A549 treated with RU486 at 1 μM for 4 hours (cell line): ENCODE data around the gene SLC27A4. TPM values are rescaled to one million over a fixed set of nuclear protein-coding genes. Genes with fewer than 3 reads are reported as not detected.

Source experiments
- total RNA-seq: library from RNA; stranded (reverse); fragments of 200-300 nt; extraction: Qiagen RNA extraction; gene quantifications from 5 replicates; pipeline ENCODE4 v1.2.3, GENCODE V29; 2022; ENCODE audit warnings: low read depth

The SLC27A4 gene
- 32.1 to 49.1 TPM (median 43.3 TPM) in 5 replicates for total RNA-seq

DNA sequence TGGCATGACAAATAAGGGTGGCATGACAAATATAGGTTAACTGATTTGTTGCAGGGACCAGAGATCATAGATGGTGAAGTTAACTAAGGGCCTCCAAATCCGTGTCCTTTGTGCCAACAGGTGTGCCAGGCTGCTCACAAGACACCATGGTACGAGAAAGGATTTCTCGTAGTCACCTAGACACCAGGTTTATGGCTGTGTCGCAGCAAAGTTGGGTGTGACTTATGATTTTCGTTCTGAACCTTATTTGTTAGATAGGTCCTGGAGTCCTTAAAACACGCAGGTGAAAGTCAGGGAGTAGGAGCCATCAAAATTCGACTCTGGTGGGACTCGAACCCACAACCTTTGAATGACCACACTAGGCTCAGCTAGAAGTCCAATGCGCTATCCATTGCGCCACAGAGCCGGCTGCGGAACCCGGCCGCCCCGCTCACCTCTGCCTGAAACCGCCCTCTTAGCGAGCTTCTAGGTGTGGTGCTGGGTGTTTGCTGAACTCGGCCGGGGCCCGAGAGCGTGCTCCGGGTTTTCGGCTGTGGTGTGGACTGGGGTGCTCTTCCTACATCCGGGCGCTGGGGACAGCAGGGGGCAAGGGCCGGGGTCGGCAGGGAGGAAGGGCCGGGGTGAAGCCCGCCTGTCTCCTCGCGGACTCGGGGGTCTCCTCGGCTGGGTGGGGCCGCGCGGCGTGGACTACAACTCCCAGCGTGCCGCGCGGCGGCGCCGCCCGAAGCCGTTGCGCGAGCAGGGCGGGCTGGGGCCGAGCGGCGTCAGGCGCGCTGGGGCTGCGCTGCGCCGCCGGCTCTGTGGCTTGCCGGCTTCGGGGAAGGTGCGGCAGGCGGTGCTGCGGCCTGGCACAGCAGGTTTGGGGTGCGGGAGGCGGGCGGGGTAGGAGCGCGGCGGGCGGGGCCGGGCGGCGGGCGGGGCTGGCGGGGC, at the start of gene SLC27A4:
SLC27A4 (plus strand) TSS at position 767 of the 930 bp plus-strand sequence. CDS start 2,606 bp downstream, outside the sequence.

DNA sequence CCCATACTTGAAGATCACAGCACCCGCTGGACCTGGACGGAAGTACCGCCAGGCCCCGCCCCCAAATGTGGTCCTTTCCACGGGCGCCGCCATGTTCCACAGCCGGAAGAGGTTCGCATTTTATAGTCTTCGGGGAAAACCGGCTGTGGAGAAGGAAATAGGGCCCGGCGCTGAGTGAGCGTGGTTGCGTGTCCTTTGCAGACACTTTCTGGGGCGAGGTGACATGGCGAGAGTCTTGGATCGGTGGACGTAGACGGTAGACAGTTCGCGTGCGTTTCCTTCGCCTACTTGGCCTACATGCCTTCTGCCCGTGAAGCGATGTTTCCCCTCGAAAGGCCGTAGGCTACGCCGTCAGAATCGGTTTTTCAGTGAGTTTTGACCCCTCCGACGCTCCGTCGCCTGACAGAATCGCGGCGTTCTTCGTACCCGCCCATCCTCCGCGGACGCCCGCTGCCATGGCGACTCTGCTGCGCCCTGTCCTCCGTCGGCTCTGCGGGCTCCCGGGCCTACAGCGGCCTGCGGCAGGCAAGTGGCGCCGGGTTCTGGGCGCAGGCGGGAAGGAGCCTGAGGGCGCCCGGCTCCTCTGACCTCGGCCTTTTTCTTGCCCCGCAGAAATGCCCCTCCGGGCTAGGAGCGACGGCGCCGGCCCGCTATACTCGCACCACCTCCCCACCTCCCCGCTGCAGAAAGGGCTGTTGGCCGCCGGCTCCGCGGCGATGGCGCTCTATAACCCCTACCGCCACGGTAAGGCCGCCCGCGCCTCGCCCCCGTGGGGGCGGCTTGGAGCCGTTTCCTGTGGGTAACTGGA, 17.7 kb upstream of the SLC27A4 start, which contains the start of the genes COQ4 and TRUB2:
COQ4 (plus strand) TSS at position 436 of the 808 bp plus-strand sequence; CDS start at position 456, 20 bp downstream.
TRUB2 (minus strand) TSS at position 44 of the 808 bp plus-strand sequence; CDS start at position 5, 39 bp downstream.

DNA sequence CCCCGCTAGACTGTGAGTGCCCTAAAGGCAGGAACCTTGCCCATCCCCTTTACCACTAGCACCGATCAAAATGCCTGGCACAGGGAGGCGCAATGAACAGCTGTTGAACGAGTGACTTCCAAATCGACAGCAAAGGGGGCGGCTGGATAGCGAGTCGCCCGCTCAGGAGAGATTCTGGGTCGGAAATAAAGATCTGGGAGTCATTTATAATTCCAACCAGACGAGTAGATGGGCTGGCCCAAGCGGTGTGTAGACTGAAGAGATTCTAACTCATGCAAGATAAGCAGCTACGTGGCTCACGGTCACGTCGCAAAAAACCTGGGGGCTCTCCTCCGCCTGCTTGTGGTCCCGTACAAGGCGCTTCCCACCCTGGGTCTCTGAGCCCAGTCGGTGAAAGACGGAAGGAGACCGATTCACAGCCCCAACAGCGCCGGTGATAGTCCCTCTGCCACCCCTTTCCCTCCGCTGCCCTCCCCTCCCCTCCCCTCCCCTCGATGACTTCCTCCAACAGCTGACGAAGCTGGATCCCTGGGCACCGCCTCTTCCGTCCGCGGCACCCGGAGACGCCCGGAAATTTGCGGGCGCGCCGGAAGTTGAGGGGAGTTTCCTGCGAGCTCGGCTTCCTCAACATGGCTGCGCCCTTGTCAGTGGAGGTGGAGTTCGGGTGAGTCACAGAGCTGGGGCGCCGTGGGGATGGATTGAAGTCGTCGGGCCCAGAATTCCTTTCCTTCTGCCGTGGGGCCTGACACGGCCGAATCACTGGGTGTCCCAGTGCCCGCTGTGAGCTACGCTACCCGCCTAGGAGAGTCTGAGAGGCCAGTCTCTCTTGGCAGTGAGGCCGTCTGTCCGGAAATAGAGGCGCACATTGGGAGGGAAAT, 30.7 kb downstream of the SLC27A4 start, which contains the start of gene URM1:
URM1 (plus strand) TSS at position 623 of the 878 bp plus-strand sequence; CDS start at position 630, 7 bp downstream.

Other genes starting within 250 kb of the SLC27A4 start
- 75.7 to 97.4 TPM (median 94.1 TPM) in 5 replicates for gene PTGES2, start 212.8 kb upstream of the SLC27A4 start, total RNA-seq
- 2.1 to 6.6 TPM (median 3.2 TPM) in 5 replicates for gene LCN2, start 191.1 kb upstream of the SLC27A4 start, total RNA-seq
- 38.2 to 70.7 TPM (median 67.3 TPM) in 5 replicates for gene BBLN, start 180.3 kb upstream of the SLC27A4 start, total RNA-seq
- 72.6 to 98.9 TPM (median 87.6 TPM) in 5 replicates for gene CIZ1, start 149.0 kb upstream of the SLC27A4 start, total RNA-seq
- 74.6 to 95.2 TPM (median 86.0 TPM) in 5 replicates for gene DNM1, start 137.1 kb upstream of the SLC27A4 start, total RNA-seq
- 39.9 to 48.9 TPM (median 42.6 TPM) in 5 replicates for gene GOLGA2, start 64.5 kb upstream of the SLC27A4 start, total RNA-seq
- 42.4 to 49.6 TPM (median 45.6 TPM) in 5 replicates for gene SWI5, start 64.3 kb upstream of the SLC27A4 start, total RNA-seq
- 43.6 to 69.6 TPM (median 48.8 TPM) in 5 replicates for gene TRUB2, start 18.1 kb upstream of the SLC27A4 start, total RNA-seq
- gene COQ4, start 17.7 kb upstream of the SLC27A4 start, total RNA-seq = 47.8 to 60.9 TPM (median 58.4 TPM) in 5 replicates
- gene URM1, start 30.8 kb downstream of the SLC27A4 start, total RNA-seq = 61.4 to 87.4 TPM (median 84.2 TPM) in 5 replicates
- 30.4 to 41.3 TPM (median 35.0 TPM) in 5 replicates for gene CERCAM, start 80.3 kb downstream of the SLC27A4 start, total RNA-seq
- 26.0 to 30.5 TPM (median 29.0 TPM) in 5 replicates for gene ODF2, start 115.5 kb downstream of the SLC27A4 start, total RNA-seq
- 27.9 to 31.6 TPM (median 29.9 TPM) in 5 replicates for gene GLE1, start 164.2 kb downstream of the SLC27A4 start, total RNA-seq
- gene SPTAN1, start 212.1 kb downstream of the SLC27A4 start, total RNA-seq = 125 to 161 TPM (median 144 TPM) in 5 replicates